GM12873 (cell line): ENCODE results near the gene ODAD4.

ENCODE experiments used
- TF ChIP-seq, protein P1 (sequence below): IDR thresholded peaks from 2 replicates; pipeline ENCODE4 v1.5.1; 2012; ENCODE audit warnings: low read depth, mild to moderate bottlenecking, moderate library complexity, low read length, control low read depth; ENCODE audit not compliant: insufficient read depth; ENCODE audit errors: missing control alignments

The ODAD4 gene

DNA sequence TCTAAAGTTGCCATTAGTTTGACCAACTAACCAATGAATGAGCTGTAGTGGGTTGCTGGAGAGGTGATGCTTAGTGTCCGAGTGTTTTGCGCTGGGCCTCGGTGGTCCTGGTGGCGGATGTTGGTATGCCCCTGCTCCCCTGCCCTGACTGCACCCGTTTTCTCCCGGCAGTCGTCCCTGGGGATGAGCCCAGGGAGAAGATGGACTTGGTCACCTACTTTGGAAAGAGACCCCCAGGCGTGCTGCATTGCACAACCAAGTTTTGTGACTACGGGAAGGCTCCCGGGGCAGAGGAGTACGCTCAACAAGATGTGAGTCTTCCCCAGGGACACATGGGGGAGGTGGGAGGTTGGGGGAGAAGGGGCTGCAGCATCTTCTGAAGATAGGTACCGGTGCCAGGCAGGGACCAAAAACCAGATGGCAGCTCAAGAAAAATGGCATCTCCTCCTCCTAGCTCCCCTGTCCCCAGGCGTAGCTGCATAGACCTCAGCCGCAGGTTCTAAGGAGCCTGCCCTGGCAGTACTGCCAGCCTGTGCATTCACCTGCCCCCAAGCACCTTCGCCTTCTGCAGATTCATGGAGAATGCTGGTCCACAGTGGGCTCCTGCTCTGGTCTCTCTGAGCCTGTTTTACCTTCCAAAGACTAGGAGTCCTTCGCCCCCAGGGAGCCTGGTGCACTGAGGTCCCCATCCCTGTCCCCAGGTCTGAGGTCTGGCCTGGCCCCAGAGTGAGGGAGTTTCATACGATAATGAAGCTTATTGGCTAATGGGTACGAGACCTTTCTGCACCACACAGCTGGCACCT, 41.5 kb downstream of the ODAD4 start:
- TF ChIP-seq, protein P1, sequence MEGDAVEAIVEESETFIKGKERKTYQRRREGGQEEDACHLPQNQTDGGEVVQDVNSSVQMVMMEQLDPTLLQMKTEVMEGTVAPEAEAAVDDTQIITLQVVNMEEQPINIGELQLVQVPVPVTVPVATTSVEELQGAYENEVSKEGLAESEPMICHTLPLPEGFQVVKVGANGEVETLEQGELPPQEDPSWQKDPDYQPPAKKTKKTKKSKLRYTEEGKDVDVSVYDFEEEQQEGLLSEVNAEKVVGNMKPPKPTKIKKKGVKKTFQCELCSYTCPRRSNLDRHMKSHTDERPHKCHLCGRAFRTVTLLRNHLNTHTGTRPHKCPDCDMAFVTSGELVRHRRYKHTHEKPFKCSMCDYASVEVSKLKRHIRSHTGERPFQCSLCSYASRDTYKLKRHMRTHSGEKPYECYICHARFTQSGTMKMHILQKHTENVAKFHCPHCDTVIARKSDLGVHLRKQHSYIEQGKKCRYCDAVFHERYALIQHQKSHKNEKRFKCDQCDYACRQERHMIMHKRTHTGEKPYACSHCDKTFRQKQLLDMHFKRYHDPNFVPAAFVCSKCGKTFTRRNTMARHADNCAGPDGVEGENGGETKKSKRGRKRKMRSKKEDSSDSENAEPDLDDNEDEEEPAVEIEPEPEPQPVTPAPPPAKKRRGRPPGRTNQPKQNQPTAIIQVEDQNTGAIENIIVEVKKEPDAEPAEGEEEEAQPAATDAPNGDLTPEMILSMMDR: no peak

DNA sequence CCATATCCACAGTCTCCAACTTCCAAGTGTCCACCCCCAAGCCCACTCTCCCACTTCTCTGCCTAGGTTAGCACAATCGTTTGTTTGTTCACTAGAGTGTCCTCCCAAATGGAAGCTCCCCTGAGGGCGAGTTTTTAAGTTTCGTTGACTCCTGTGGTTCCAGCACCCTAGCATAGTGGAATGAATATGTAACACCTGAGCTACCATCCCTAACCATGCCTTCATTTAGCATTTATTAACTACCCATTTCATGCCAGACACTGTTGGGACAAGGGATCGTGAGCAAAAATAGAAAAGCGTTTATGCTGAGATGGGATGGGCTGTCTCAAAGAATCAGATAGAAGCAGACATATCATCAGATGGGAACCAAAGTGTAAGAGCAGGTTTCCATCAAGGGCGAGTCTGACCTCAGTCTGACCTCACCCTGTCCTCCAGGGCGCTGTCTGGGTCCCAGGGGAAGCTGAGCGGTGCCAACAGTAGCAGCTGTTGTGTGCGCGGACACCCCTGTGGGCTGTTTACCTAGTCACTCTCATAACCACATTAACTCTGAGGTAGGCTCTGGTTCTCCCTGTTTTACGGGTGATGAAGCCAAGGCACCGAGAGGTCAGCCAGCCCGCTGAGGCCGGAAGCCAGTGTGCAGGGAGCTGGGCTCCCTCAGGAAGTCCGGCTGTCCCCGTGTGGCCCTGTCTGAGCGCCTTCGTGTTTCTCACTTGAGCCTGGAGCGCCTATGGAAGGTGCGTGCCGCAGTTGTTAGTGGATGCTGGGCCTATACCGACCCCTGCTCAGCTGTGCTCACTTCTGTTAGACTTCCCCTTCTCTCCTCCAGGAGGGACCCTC, 42.4 kb downstream of the ODAD4 start:
- TF ChIP-seq, protein P1: no peak

DNA sequence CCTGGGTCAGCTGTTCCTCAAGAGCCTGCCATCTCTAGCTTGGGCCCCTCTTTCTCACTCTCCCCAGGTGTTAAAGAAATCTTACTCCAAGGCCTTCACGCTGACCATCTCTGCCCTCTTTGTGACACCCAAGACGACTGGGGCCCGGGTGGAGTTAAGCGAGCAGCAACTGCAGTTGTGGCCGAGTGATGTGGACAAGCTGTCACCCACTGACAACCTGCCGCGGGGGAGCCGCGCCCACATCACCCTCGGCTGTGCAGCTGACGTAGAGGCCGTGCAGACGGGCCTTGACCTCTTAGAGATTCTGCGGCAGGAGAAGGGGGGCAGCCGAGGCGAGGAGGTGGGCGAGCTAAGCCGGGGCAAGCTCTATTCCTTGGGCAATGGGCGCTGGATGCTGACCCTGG, 43.0 kb downstream of the ODAD4 start:
- TF ChIP-seq, protein P1: no peak

DNA sequence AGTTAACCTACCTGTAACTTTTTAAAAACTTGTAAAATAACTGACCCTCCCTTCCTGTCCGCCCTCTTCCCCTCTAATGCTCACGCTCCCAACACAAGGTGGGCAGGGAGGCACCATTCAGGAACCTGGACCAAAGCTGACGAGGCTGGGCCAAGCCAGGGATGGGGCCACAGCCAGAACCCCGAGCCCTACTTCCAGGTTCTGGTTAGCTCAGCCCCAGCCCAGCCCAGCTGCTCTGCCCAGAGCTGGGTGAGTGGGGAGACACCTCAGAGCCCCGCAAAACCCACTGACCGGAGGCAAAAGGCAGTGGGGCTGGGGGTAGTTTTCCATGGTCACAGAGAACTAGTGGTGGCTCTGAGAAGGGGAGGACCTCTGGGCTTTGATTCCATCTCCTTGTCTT, 43.6 kb downstream of the ODAD4 start:
- TF ChIP-seq, protein P1: no peak

DNA sequence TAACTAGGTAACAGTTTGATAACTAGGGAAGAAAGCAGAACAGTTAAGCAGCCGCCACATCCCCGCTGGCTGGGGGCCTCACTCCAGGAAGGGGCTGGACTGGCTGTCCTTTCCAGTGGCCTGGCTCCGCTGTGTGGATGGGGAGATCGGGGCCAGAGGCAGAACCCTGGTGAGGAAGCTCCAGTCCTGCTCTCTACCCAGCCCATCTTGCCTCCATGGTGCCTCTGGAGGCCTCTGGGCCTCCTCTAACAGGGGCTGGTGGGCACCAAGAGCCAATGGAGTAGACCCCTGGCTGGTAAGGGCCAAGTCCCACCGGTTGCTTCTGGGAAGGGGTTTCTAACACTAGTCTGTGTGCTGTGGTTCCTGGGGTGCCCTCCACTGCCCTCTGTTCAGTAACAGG, 44.2 kb downstream of the ODAD4 start:
- TF ChIP-seq, protein P1: no peak

DNA sequence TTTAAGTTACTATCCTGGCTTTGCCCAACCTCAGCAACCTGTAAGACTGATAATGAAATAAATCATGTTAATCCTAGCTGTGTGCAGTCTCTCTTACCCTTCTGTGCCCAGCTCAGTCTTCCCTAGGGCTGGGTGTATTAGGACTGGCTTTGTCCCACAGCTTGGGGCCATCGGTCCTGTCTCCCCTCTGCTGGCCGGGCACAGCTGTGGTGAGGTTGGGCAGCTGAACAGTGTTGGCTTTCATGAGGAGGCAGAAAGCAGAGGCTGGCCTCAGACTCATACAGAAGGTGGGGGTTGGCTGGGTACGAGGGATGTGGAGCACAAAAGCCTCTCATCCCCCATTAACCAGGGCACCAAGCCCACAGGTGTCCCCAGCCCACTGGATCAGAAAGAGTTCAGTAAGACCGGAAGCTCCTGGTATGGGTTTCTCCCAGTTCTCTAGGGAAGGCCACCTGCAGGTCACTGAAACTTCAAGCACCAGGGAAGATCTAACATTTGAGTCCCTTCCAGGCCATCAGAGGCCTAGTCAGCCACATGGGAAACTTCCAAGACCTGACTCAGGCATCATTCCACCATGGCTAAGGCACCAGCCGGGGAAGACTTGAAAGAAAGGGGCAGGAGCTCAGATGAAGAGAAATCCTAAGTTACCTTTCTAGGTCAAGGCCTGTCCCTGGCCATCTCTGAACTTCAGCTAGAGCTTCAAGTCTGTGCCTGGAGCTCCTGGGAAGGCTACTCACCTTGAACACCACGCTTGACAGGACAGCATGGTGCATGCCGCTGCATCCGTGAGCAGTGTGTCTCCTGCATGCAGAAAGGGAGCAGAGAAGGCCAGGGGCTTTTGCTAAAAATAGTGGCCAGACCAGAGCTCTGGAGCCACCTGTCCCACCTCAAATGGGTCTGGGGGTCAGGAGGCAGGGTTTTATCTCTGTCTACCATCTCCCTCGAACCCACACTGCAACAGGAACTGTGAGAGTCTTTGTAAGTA, 45.0 kb downstream of the ODAD4 start:
- TF ChIP-seq, protein P1: no peak
